Measurements from ENCODE around the gene SLC17A8. TPM values are rescaled to one million over a fixed set of nuclear protein-coding genes. Genes with fewer than 3 reads are reported as not detected.

The SLC17A8 gene
- total RNA-seq, 1 donor from 2014 or later: 0.25 TPM

GRCh38 chr12:100388382-100388781 lies 31.5 kb downstream of the SLC17A8 start:
- no peak overlapping the region for H3K27ac Mint-ChIP-seq (ENCODE audit: unreplicated experiment)
- H3K36me3 Mint-ChIP-seq (ENCODE audit: unreplicated experiment): no peaks in the 10 kb centered on the region
- TF ChIP-seq, protein P1, sequence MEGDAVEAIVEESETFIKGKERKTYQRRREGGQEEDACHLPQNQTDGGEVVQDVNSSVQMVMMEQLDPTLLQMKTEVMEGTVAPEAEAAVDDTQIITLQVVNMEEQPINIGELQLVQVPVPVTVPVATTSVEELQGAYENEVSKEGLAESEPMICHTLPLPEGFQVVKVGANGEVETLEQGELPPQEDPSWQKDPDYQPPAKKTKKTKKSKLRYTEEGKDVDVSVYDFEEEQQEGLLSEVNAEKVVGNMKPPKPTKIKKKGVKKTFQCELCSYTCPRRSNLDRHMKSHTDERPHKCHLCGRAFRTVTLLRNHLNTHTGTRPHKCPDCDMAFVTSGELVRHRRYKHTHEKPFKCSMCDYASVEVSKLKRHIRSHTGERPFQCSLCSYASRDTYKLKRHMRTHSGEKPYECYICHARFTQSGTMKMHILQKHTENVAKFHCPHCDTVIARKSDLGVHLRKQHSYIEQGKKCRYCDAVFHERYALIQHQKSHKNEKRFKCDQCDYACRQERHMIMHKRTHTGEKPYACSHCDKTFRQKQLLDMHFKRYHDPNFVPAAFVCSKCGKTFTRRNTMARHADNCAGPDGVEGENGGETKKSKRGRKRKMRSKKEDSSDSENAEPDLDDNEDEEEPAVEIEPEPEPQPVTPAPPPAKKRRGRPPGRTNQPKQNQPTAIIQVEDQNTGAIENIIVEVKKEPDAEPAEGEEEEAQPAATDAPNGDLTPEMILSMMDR (IDR thresholded peaks at IDR 0.05; ENCODE audit: partially characterized antibody, unreplicated experiment): no peak
- DNase-seq: no peak
- peaks cover 6% of the 10 kb centered on the region for H3K4me1 Mint-ChIP-seq (ENCODE audit: low read depth, unreplicated experiment)
- H3K4me3 Mint-ChIP-seq (ENCODE audit: unreplicated experiment): no peak overlapping the region
- peaks cover 2% of the 10 kb centered on the region for H3K9me3 Mint-ChIP-seq (ENCODE audit: unreplicated experiment)
- no peaks in the 10 kb centered on the region for H3K27me3 Mint-ChIP-seq (ENCODE audit: unreplicated experiment)

GRCh38 chr12:100391856-100392255 lies 35.0 kb downstream of the SLC17A8 start:
- DNase-seq: no peak
- no peaks in the 10 kb centered on the region for H3K27me3 Mint-ChIP-seq (ENCODE audit: unreplicated experiment)
- H3K27ac Mint-ChIP-seq (ENCODE audit: unreplicated experiment): no peak overlapping the region
- no peaks in the 10 kb centered on the region for H3K36me3 Mint-ChIP-seq (ENCODE audit: unreplicated experiment)
- TF ChIP-seq, protein P1 (IDR thresholded peaks at IDR 0.05; ENCODE audit: partially characterized antibody, unreplicated experiment): no peak
- H3K4me1 Mint-ChIP-seq (ENCODE audit: low read depth, unreplicated experiment): peaks cover 6% of the 10 kb centered on the region
- H3K4me3 Mint-ChIP-seq (ENCODE audit: unreplicated experiment): no peak overlapping the region
- H3K9me3 Mint-ChIP-seq (ENCODE audit: unreplicated experiment): no peaks in the 10 kb centered on the region

GRCh38 chr12:100393200-100393599 lies 36.3 kb downstream of the SLC17A8 start:
- TF ChIP-seq, protein P1 (IDR thresholded peaks at IDR 0.05; ENCODE audit: partially characterized antibody, unreplicated experiment): no peak
- no peaks in the 10 kb centered on the region for H3K4me1 Mint-ChIP-seq (ENCODE audit: low read depth, unreplicated experiment)
- H3K27ac Mint-ChIP-seq (ENCODE audit: unreplicated experiment): no peak overlapping the region
- H3K36me3 Mint-ChIP-seq (ENCODE audit: unreplicated experiment): no peaks in the 10 kb centered on the region
- no peak for DNase-seq
- no peaks in the 10 kb centered on the region for H3K9me3 Mint-ChIP-seq (ENCODE audit: unreplicated experiment)
- no peak overlapping the region for H3K4me3 Mint-ChIP-seq (ENCODE audit: unreplicated experiment)
- no peaks in the 10 kb centered on the region for H3K27me3 Mint-ChIP-seq (ENCODE audit: unreplicated experiment)

DNA sequence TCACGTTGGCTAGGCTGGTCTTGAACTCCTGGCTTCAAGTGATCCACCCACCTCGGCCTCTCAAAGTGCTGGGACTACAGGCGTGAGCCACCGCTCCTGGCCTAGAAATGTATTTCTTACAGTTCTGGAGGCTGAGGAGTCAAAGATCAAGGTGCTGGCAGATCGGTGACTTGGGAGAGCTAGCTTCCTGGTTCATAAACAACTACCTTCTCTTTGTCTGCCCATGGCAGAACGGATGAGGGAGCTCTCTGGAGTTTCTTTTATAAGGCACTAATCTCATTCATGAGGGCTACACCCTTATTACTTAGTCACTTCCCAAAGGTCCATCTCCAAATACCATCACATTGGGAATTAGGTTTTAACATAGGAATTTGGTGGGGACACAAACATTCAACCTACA lies 38.9 kb downstream of the SLC17A8 start:
- H3K27me3 Mint-ChIP-seq (ENCODE audit: unreplicated experiment): peaks cover 3% of the 10 kb centered on the region
- H3K36me3 Mint-ChIP-seq (ENCODE audit: unreplicated experiment): no peaks in the 10 kb centered on the region
- H3K4me1 Mint-ChIP-seq (ENCODE audit: low read depth, unreplicated experiment): peaks cover 8% of the 10 kb centered on the region
- H3K9me3 Mint-ChIP-seq (ENCODE audit: unreplicated experiment): peaks cover 4% of the 10 kb centered on the region
- TF ChIP-seq, protein P1 (IDR thresholded peaks at IDR 0.05; ENCODE audit: partially characterized antibody, unreplicated experiment): no peak
- no peak overlapping the region for H3K4me3 Mint-ChIP-seq (ENCODE audit: unreplicated experiment)
- H3K27ac Mint-ChIP-seq (ENCODE audit: unreplicated experiment): no peak overlapping the region
- DNase-seq: no peak

- Mint-ChIP-seq H3K4me1 (ENCODE audit: low read depth, unreplicated experiment) (peaks cover 8% of the 10 kb centered on the region), H3K36me3 (ENCODE audit: unreplicated experiment) (no peaks in the 10 kb centered on the region), H3K27ac (ENCODE audit: unreplicated experiment) (peak overlapping the region; percentile 39), H3K4me3 (ENCODE audit: unreplicated experiment) (no peak overlapping the region), H3K9me3 (ENCODE audit: unreplicated experiment) (peaks cover 4% of the 10 kb centered on the region), H3K27me3 (ENCODE audit: unreplicated experiment) (peaks cover 3% of the 10 kb centered on the region)
- DNase-seq: no peak
- TF ChIP-seq, protein P1 (IDR thresholded peaks at IDR 0.05; ENCODE audit: partially characterized antibody, unreplicated experiment): no peak
Measured at GRCh38 chr12:100398307-100398706, 41.4 kb downstream of the SLC17A8 start.
